IMR-90 (cell line): Measurements from ENCODE around the gene KCTD4. TPM values are rescaled to one million over a fixed set of nuclear protein-coding genes. Genes with fewer than 3 reads are reported as not detected.

Experiments used
- ATAC-seq: fragments of 200-7000 bp; cut with Tn5 transposase; 2 replicates; pipeline ENCODE4 v1.9.1; 2020; ENCODE audit warnings: low read depth, mild to moderate bottlenecking, moderate library complexity
- BruUV-seq: library from RNA; stranded (reverse); fragments of 400-500 nt; replicated peaks from 2 replicates; lab custom pipeline; 2021; lab: Mats Ljungman, UMichigan
- CTCF ChIA-PET: fragments of 300-600 bp; formaldehyde crosslinking; extraction: SDS; loops from one replicate; lab custom pipeline; 2021; ENCODE audit warnings: antibody characterized with exemption; lab: Yijun Ruan, JAX
- POLR2A ChIA-PET: fragments of 300-600 bp; sonication (Branson Sonifier 250); formaldehyde crosslinking; loops from one replicate; lab custom pipeline; 2022; ENCODE audit warnings: antibody characterized with exemption; ENCODE audit not compliant: unreplicated experiment; lab: Charles Lee
- DNase-seq: peaks from one replicate; pipeline ENCODE4 v3.0.0; 2013
- H2AFZ ChIP-seq: replicated peaks from 2 replicates; pipeline ENCODE3; 2013; ENCODE audit warnings: low read length, mild to moderate bottlenecking; ENCODE audit not compliant: poor library complexity
- H2AK5ac ChIP-seq: 2 replicates; pipeline ENCODE4 v1.6.1; 2013; ENCODE audit warnings: low read depth, low read length, inconsistent platforms
- H2AK9ac ChIP-seq: replicated peaks from 2 replicates; pipeline ENCODE3; 2013; ENCODE audit warnings: mild to moderate bottlenecking, low read depth, low read length, moderate library complexity; ENCODE audit not compliant: poor library complexity
- H2BK120ac ChIP-seq: 2 replicates; pipeline ENCODE4 v1.6.1; 2013; ENCODE audit warnings: low read depth, low read length, inconsistent platforms
- H2BK15ac ChIP-seq: 3 replicates; pipeline ENCODE4 v1.6.1; 2013; ENCODE audit warnings: low read depth, low read length, inconsistent platforms
- H2BK20ac ChIP-seq: 2 replicates; pipeline ENCODE4 v1.6.1; 2013; ENCODE audit warnings: low read depth, mild to moderate bottlenecking, inconsistent platforms, low read length, moderate library complexity
- H2BK5ac ChIP-seq: 2 replicates; pipeline ENCODE4 v1.6.1; 2013; ENCODE audit warnings: mild to moderate bottlenecking, low read depth, low read length, inconsistent platforms; ENCODE audit not compliant: poor library complexity, severe bottlenecking
- H3K14ac ChIP-seq: replicated peaks from 2 replicates; pipeline ENCODE4 v1.6.1; 2013; ENCODE audit warnings: low read depth, low read length, inconsistent platforms
- H3K18ac ChIP-seq: 2 replicates; pipeline ENCODE4 v1.6.1; 2013; ENCODE audit warnings: low read depth, low read length, control low read depth
- H3K23ac ChIP-seq: 2 replicates; pipeline ENCODE4 v1.6.1; 2013; ENCODE audit warnings: low read depth, low read length, inconsistent platforms
- H3K27ac ChIP-seq: 2 replicates; pipeline ENCODE4 v1.5.1; 2013; ENCODE audit warnings: mild to moderate bottlenecking, control low read depth, low read length; ENCODE audit not compliant: insufficient read depth
- H3K27me3 ChIP-seq: 2 replicates; pipeline ENCODE4 v1.6.1; 2013; ENCODE audit warnings: low read length; ENCODE audit not compliant: control insufficient read depth, insufficient read depth
- H3K36me3 ChIP-seq: 2 replicates; pipeline ENCODE4 v1.6.1; 2013; ENCODE audit warnings: low read length, mixed read lengths; ENCODE audit not compliant: control insufficient read depth, insufficient read depth
- H3K4ac ChIP-seq: 2 replicates; pipeline ENCODE4 v1.6.1; 2013; ENCODE audit warnings: low read depth, low read length, inconsistent platforms
- H3K4me1 ChIP-seq: 2 replicates; pipeline ENCODE4 v1.6.1; 2013; ENCODE audit warnings: low read length, mixed read lengths; ENCODE audit not compliant: control insufficient read depth, insufficient read depth
- H3K4me2 ChIP-seq: 2 replicates; pipeline ENCODE4 v1.6.1; 2013; ENCODE audit warnings: low read depth, mild to moderate bottlenecking, control low read depth, low read length, moderate library complexity
- H3K4me3 ChIP-seq: 2 replicates; pipeline ENCODE4 v1.5.1; 2013; ENCODE audit warnings: low read depth, mild to moderate bottlenecking, control low read depth, low read length, moderate library complexity; ENCODE audit not compliant: insufficient read depth
- H3K56ac ChIP-seq: 2 replicates; pipeline ENCODE4 v1.6.1; 2013; ENCODE audit warnings: low read length, inconsistent platforms; ENCODE audit not compliant: insufficient read depth; ENCODE audit errors: extremely low read depth
- H3K79me1 ChIP-seq, 2 experiments: 2 replicates each; pipeline ENCODE4 v1.6.1; 2013; ENCODE audit warnings: low read length in 2 of 2, inconsistent platforms in 1 of 2, low read depth in 1 of 2
- H3K9ac ChIP-seq: 2 replicates; pipeline ENCODE4 v1.6.1; 2013; ENCODE audit warnings: low read depth, low read length, control low read depth
- H3K9me1 ChIP-seq: 2 replicates; pipeline ENCODE4 v1.6.1; 2013; ENCODE audit warnings: low read length, inconsistent platforms; ENCODE audit not compliant: insufficient read depth
- H3K9me3 ChIP-seq: 2 replicates; pipeline ENCODE4 v1.6.1; 2013; ENCODE audit warnings: low read length; ENCODE audit not compliant: control insufficient read depth, insufficient read depth
- H4K20me1 ChIP-seq: 2 replicates; pipeline ENCODE4 v1.6.1; 2013; ENCODE audit warnings: low read length, inconsistent platforms; ENCODE audit not compliant: insufficient read depth
- H4K5ac ChIP-seq: 2 replicates; pipeline ENCODE4 v1.6.1; 2013; ENCODE audit warnings: mild to moderate bottlenecking, low read depth, low read length, control low read depth
- H4K8ac ChIP-seq, 2 experiments: 2 replicates each; pipeline ENCODE4 v1.6.1; 2013; ENCODE audit warnings: low read depth in 2 of 2, low read length in 2 of 2, control low read depth in 1 of 2, inconsistent platforms in 1 of 2
- H4K91ac ChIP-seq: 2 replicates; pipeline ENCODE4 v1.6.1; 2013; ENCODE audit warnings: low read depth, low read length, inconsistent platforms; ENCODE audit not compliant: insufficient read depth
- BHLHE40 ChIP-seq: fragments of 150-350 bp; IDR thresholded peaks from 2 replicates; pipeline ENCODE4 v1.6.1; 2016; ENCODE audit warnings: mild to moderate bottlenecking, low read depth, low read length
- CEBPB ChIP-seq: IDR thresholded peaks from 2 replicates; pipeline ENCODE4 v1.6.1; 2012; ENCODE audit warnings: low read depth, low read length, improper control_type of control experiment
- CHD1 ChIP-seq: IDR thresholded peaks from 2 replicates; pipeline ENCODE4 v1.6.1; 2012; ENCODE audit warnings: low read depth, low read length, improper control_type of control experiment
- FOS ChIP-seq: fragments of 150-350 bp; IDR thresholded peaks from 2 replicates; pipeline ENCODE4 v1.6.1; 2016; ENCODE audit warnings: low read depth, low read length
- MAFK ChIP-seq: IDR thresholded peaks from 2 replicates; pipeline ENCODE4 v1.6.1; 2012; ENCODE audit warnings: low read depth, low read length, improper control_type of control experiment
- MAZ ChIP-seq: IDR thresholded peaks from 2 replicates; pipeline ENCODE4 v1.6.1; 2012; ENCODE audit warnings: low read depth, mild to moderate bottlenecking, low read length, improper control_type of control experiment, moderate library complexity, borderline replicate concordance
- MXI1 ChIP-seq: IDR thresholded peaks from 2 replicates; pipeline ENCODE4 v1.6.1; 2012; ENCODE audit warnings: low read depth, mild to moderate bottlenecking, low read length, moderate library complexity, borderline replicate concordance
- NFE2L2 ChIP-seq: fragments of 150-350 bp; IDR thresholded peaks from 2 replicates; pipeline ENCODE4 v1.6.1; 2016; ENCODE audit warnings: low read depth, mild to moderate bottlenecking, low read length
- POLR2A ChIP-seq: IDR thresholded peaks from 2 replicates; pipeline ENCODE4 v1.6.1; 2012; ENCODE audit warnings: mild to moderate bottlenecking, low read depth, low read length
- RAD21 ChIP-seq: IDR thresholded peaks from 2 replicates; pipeline ENCODE4 v1.6.1; 2012; ENCODE audit warnings: low read length, improper control_type of control experiment
- RCOR1 ChIP-seq: IDR thresholded peaks from 2 replicates; pipeline ENCODE4 v1.6.1; 2012; ENCODE audit warnings: mild to moderate bottlenecking, low read length, improper control_type of control experiment; ENCODE audit not compliant: insufficient replicate concordance
- RFX5 ChIP-seq: IDR thresholded peaks from 2 replicates; pipeline ENCODE4 v1.8.0; 2012; ENCODE audit warnings: low read depth, mild to moderate bottlenecking, low read length, moderate library complexity
- SMC3 ChIP-seq: fragments of 150-350 bp; IDR thresholded peaks from 2 replicates; pipeline ENCODE4 v1.6.1; 2016; ENCODE audit warnings: low read depth, mild to moderate bottlenecking, antibody characterized with exemption, low read length, moderate library complexity
- WGBS, 2 experiments: methylation state at CpG; one replicate each; pipeline versions ENCODE4 v1.1.5 to v1.1.7; 2013; ENCODE audit warnings: missing lambda C conversion rate in 2 of 2; ENCODE audit not compliant: insufficient read length in 1 of 2; ENCODE audit errors: extremely low coverage in 2 of 2; 5-methylcytosine and 5-hydroxymethylcytosine counted together
- dilution Hi-C: fragments of 300-500 bp; cut with HindIII; formaldehyde crosslinking; loops from one replicate; pipeline ENCODE4 v1.14.3; 2018; ENCODE audit warnings: low sequenced_read_pairs; ENCODE audit not compliant: unreplicated experiment
- in situ Hi-C: fragments of 300-500 bp; cut with MboI; formaldehyde crosslinking; loops from 3 replicates; pipeline ENCODE4 v1.14.3; 2019; ENCODE audit warnings: low sequenced_read_pairs, inconsistent platforms, mixed read lengths
- intact Hi-C: fragments of 100-400 bp; cut with micrococcal nuclease; formaldehyde crosslinking; loops from 2 replicates; pipeline ENCODE4 v1.10.0; 2022
- polyA plus RNA-seq, 3 experiments: library from polyadenylated mRNA; depleted of rRNA; stranded (reverse); fragments of >200 nt; gene quantifications; 2 replicates each; pipeline ENCODE4 v1.2.3, GENCODE V29; 2012; ENCODE audit warnings: low replicate concordance in 1 of 3
- total RNA-seq: library from RNA; depleted of rRNA; stranded (reverse); fragments of >200 nt; gene quantifications from 2 replicates; pipeline ENCODE4 v1.2.3, GENCODE V29; 2012
- TF ChIP-seq, protein P1 (sequence below): fragments of 150-350 bp; IDR thresholded peaks from 2 replicates; pipeline ENCODE4 v1.6.1; 2017; ENCODE audit warnings: mild to moderate bottlenecking, antibody characterized with exemption, low read length, low read depth
- TF ChIP-seq, protein P2 (sequence below): conservative IDR thresholded peaks from 2 replicates; pipeline ENCODE4 v1.5.1; 2012; ENCODE audit warnings: mild to moderate bottlenecking, low read depth, low read length, improper control_type of control experiment
- TF ChIP-seq, protein P3 (sequence below): fragments of 150-350 bp; IDR thresholded peaks from 2 replicates; pipeline ENCODE4 v1.6.1; 2016; ENCODE audit warnings: low read depth, mild to moderate bottlenecking, low read length, moderate library complexity, borderline replicate concordance

KCTD4 gene
- total and polyA plus RNA-seq, 2 of the 4 experiments (the other 2 are of a cell fraction), result 0.53 to 0.72 TPM

DNA sequence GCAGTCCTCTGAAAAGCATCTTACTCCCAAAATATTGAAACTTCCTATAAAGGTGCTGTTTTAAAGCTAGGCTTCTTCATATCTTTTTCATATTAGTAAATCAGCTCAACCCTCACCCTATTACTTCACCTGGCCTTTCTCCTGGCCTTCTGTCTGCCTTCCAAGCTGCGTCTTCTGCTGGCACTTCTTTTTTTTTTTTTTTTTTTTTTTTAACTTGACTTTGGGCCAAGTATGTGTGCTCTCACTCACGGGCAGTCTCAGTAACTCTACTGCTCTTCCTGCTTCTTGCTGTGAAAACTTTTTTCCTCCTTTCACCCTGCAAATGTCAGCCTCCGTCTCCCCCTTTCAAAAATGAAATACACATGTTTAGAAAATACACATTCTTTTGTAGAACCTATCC lies 41.2 kb upstream of the KCTD4 start:
- H3K9me1 ChIP-seq, result peaks cover 4% of the 10 kb centered on the region
- H3K4ac ChIP-seq, result no peak overlapping the region
- peak overlapping the region in 1 of 2 experiments; percentile 9; a peak in 1 of 4 replicates for H4K8ac ChIP-seq
- no peaks in the 10 kb centered on the region for H3K9me3 ChIP-seq
- in situ Hi-C loops (no loop called here), intact Hi-C loops (loop anchor here (1.0 to 5.0 kb wide), 2 partner anchors 8 to 35 kb away; no protein-coding TSS in a partner anchor), dilution Hi-C loops (no loop called here)
- 0% methylated on average over 1 of the region's 3 CpGs; no CpG with 5 or more reads in 1 of the 2 experiments for WGBS, 2 experiments
- H2AFZ ChIP-seq, result no peak overlapping the region
- H2AK9ac ChIP-seq, result no peak overlapping the region
- peaks cover 20 to 53% of the 10 kb centered on the region in 2 experiments for H3K79me1 ChIP-seq
- no peaks in the 10 kb centered on the region; the same call in 1 of the 2 replicates for H4K20me1 ChIP-seq
- H3K27ac ChIP-seq, result no peak overlapping the region
- DNase-seq, result peak; percentile 53
- H3K36me3 ChIP-seq, result no peaks in the 10 kb centered on the region
- peak overlapping the region; percentile 58 for H2BK5ac ChIP-seq
- H3K27me3 ChIP-seq, result no peaks in the 10 kb centered on the region
- H3K9ac ChIP-seq, result no peak overlapping the region
- H3K14ac ChIP-seq, result 0 out of 2 replicates have a peak overlapping the region, but pooled peaks have one; percentile 31
- no peak overlapping the region for H4K5ac ChIP-seq
- H3K4me3 ChIP-seq, result no peak overlapping the region
- ChIA-PET CTCF (interaction anchor here (0.6 kb wide), 2 partner anchors 23 to 1334 kb away, joined by 3 to 7 read pairs; no protein-coding TSS in a partner anchor), POLR2A (interaction anchor here (0.6 to 0.7 kb wide), 3 partner anchors 10 to 395 kb away, joined by 3 to 5 read pairs (median 4); no protein-coding TSS in a partner anchor)
- H2BK15ac ChIP-seq, result no peak overlapping the region
- no peak overlapping the region for H2BK120ac ChIP-seq
- peak overlapping the region; percentile 6 for H3K4me2 ChIP-seq
- no peak overlapping the region for H3K23ac ChIP-seq
- no peak; the same call in 1 of the 2 replicates for ATAC-seq
- H3K18ac ChIP-seq, result no peak overlapping the region
- H4K91ac ChIP-seq, result no peak overlapping the region
- no TSS peak for BruUV-seq
- H3K56ac ChIP-seq, result no peak overlapping the region
- H2AK5ac ChIP-seq, result no peak overlapping the region
- TF ChIP-seq RFX5 (no peak), RCOR1 (no peak), NFE2L2 (no peak), MAFK (no peak), CEBPB (no peak), MAZ (no peak), BHLHE40 (no peak), POLR2A (no peak), MXI1 (no peak), SMC3 (no peak), RAD21 (no peak), CHD1 (no peak), FOS (no peak)
- TF ChIP-seq, protein P1, sequence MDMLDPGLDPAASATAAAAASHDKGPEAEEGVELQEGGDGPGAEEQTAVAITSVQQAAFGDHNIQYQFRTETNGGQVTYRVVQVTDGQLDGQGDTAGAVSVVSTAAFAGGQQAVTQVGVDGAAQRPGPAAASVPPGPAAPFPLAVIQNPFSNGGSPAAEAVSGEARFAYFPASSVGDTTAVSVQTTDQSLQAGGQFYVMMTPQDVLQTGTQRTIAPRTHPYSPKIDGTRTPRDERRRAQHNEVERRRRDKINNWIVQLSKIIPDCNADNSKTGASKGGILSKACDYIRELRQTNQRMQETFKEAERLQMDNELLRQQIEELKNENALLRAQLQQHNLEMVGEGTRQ, result no peak
- TF ChIP-seq, protein P2, sequence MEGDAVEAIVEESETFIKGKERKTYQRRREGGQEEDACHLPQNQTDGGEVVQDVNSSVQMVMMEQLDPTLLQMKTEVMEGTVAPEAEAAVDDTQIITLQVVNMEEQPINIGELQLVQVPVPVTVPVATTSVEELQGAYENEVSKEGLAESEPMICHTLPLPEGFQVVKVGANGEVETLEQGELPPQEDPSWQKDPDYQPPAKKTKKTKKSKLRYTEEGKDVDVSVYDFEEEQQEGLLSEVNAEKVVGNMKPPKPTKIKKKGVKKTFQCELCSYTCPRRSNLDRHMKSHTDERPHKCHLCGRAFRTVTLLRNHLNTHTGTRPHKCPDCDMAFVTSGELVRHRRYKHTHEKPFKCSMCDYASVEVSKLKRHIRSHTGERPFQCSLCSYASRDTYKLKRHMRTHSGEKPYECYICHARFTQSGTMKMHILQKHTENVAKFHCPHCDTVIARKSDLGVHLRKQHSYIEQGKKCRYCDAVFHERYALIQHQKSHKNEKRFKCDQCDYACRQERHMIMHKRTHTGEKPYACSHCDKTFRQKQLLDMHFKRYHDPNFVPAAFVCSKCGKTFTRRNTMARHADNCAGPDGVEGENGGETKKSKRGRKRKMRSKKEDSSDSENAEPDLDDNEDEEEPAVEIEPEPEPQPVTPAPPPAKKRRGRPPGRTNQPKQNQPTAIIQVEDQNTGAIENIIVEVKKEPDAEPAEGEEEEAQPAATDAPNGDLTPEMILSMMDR, result no peak
- TF ChIP-seq, protein P3, sequence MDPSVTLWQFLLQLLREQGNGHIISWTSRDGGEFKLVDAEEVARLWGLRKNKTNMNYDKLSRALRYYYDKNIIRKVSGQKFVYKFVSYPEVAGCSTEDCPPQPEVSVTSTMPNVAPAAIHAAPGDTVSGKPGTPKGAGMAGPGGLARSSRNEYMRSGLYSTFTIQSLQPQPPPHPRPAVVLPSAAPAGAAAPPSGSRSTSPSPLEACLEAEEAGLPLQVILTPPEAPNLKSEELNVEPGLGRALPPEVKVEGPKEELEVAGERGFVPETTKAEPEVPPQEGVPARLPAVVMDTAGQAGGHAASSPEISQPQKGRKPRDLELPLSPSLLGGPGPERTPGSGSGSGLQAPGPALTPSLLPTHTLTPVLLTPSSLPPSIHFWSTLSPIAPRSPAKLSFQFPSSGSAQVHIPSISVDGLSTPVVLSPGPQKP, result no peak
- peaks cover 3% of the 10 kb centered on the region; the same call in 1 of the 2 replicates for H3K4me1 ChIP-seq
- no peak overlapping the region for H2BK20ac ChIP-seq
